Measurements from ENCODE around the gene HPX. TPM values are rescaled to one million over a fixed set of nuclear protein-coding genes. Genes with fewer than 3 reads are reported as not detected.

HPX gene
- total RNA-seq, 1 experiment from 2014 or later, result 1.2 TPM

- Histone ChIP-seq H4K20me1 (ENCODE audit: control insufficient read depth, insufficient read depth, insufficient read length) (no peaks in the 10 kb centered on the region), H3K9me3 (ENCODE audit: control insufficient read depth, low read depth, low read length) (no peaks in the 10 kb centered on the region), H3K23ac (ENCODE audit: insufficient read length, low read depth, low read length) (no peak overlapping the region), H3K56ac (ENCODE audit: insufficient read length, low read depth, low read length) (no peak overlapping the region), H2BK5ac (ENCODE audit: insufficient read length, low read length) (no peak overlapping the region), H3K4me2 (ENCODE audit: insufficient read depth, insufficient read length, low read length) (no peak overlapping the region), H3K27me3 (ENCODE audit: insufficient read depth, low read length) (0 out of 2 replicates have a peak, but pooled peaks cover 2% of the 10 kb centered on the region), H2BK20ac (ENCODE audit: low read depth, low read length, poor library complexity, severe bottlenecking) (no peak overlapping the region), H3K18ac (ENCODE audit: insufficient read length, low read depth, low read length) (no peak overlapping the region), H3K4ac (ENCODE audit: low read depth, low read length) (no peak overlapping the region), H3K14ac (ENCODE audit: insufficient read depth, low read length) (no peak overlapping the region), H2BK120ac (ENCODE audit: low read depth, low read length, poor library complexity, severe bottlenecking) (no peak overlapping the region), H3K9ac (ENCODE audit: extremely low read depth, insufficient read length, low read length) (no peak overlapping the region), H3K79me2 (ENCODE audit: insufficient read depth, low read length) (no peaks in the 10 kb centered on the region), H2AFZ (ENCODE audit: low read length) (no peak overlapping the region), H4K91ac (ENCODE audit: insufficient read length, low read depth, low read length) (no peak overlapping the region), H2BK15ac (ENCODE audit: low read depth, low read length) (no peak overlapping the region), H2BK12ac (ENCODE audit: insufficient read length, low read depth, low read length) (no peak overlapping the region), H3K79me1 (ENCODE audit: insufficient read depth, low read depth, low read length, poor library complexity, severe bottlenecking) (no peaks in the 10 kb centered on the region), H3T11ph (ENCODE audit: low read length) (no peak overlapping the region), H4K5ac (ENCODE audit: insufficient read length, low read depth, low read length) (no peak overlapping the region), H2AK5ac (ENCODE audit: insufficient read length, low read length) (no peak overlapping the region), H3K23me2 (ENCODE audit: insufficient read length, low read depth, low read length, poor library complexity, severe bottlenecking) (peaks cover 7% of the 10 kb centered on the region), H3K4me1 (ENCODE audit: insufficient read depth, low read length) (peaks cover 4% of the 10 kb centered on the region; the same call in 1 of the 2 replicates), H3K27ac (ENCODE audit: insufficient read length, low read depth, low read length) (no peak overlapping the region), H4K8ac (replicated peaks; ENCODE audit: insufficient read length, low read depth, low read length) (no peak overlapping the region)
- Mint-ChIP-seq H3K4me3 (no peak overlapping the region), H3K4me1 (peaks cover 46 to 57% of the 10 kb centered on the region in 2 experiments), H3K36me3 (ENCODE audit: insufficient read depth in 1 of 3, low read depth in 3 of 3) (peaks cover 0 to 3% (median 0%) of the 10 kb centered on the region in 3 experiments; a peak in 1 of 7 replicates), H3K27me3 (ENCODE audit: low read depth) (peaks cover 8% of the 10 kb centered on the region), H3K27ac (no peak overlapping the region), H3K9me3 (no peaks in the 10 kb centered on the region)
- no peak for TF ChIP-seq CTCF (conservative IDR thresholded peaks at IDR 0.05)
- DNase-seq, result no peak
- no CpG with 5 or more reads among the region's 12 CpGs for WGBS (ENCODE audit: extremely low coverage, insufficient read length, low lambda C conversion rate)
These were observed 52.8 kb downstream of the HPX start for GRCh38 chr11:6387811-6388599.
